Activated CD8-positive, alpha-beta memory T cell treated with anti-CD3 and anti-CD28 coated beads, Interleukin-2, amount 10 ng/mL, durations not matched to agents 7 days and 5 days (primary cell): Measurements from ENCODE around the gene NXPH3. TPM values are rescaled to one million over a fixed set of nuclear protein-coding genes. Genes with fewer than 3 reads are reported as not detected.

Experiments used
- ATAC-seq: fragments of 150-1000 bp; cut with Tn5 transposase; one replicate; pipeline ENCODE4 v1.10.0; 2021; ENCODE audit warnings: moderate library complexity
- CTCF ChIA-PET: fragments of 350-600 bp; sonication (Branson Sonifier 250); formaldehyde crosslinking; loops from one replicate; lab custom pipeline; 2021; ENCODE audit warnings: antibody characterized with exemption; lab: Charles Lee
- DNase-seq: peaks from one replicate; pipeline ENCODE4 v3.0.0-alpha.2; 2020
- H3K27ac Mint-ChIP-seq: one replicate; pipeline ENCODE4 v1.8.0; 2021; ENCODE audit warnings: mild to moderate bottlenecking, mixed read lengths
- H3K27me3 Mint-ChIP-seq: one replicate; pipeline ENCODE4 v1.8.0; 2021; ENCODE audit warnings: mixed read lengths
- H3K36me3 Mint-ChIP-seq: one replicate; pipeline ENCODE4 v1.8.0; 2021; ENCODE audit warnings: mild to moderate bottlenecking, mixed read lengths
- H3K4me1 Mint-ChIP-seq: one replicate; pipeline ENCODE4 v1.8.0; 2021; ENCODE audit warnings: mixed read lengths
- H3K4me3 Mint-ChIP-seq: one replicate; pipeline ENCODE4 v1.8.0; 2021; ENCODE audit warnings: mild to moderate bottlenecking, moderate library complexity, mixed read lengths
- H3K9me3 Mint-ChIP-seq: one replicate; pipeline ENCODE4 v1.8.0; 2022; ENCODE audit warnings: low read depth, mixed read lengths
- total RNA-seq, 2 experiments: library from RNA; stranded (reverse); gene quantifications; one replicate each; pipeline ENCODE4 v1.2.3, GENCODE V29; 2021

Gene NXPH3
- total RNA-seq, 2 experiments from 2014 or later: 0.09 TPM; not detected in 1

DNA sequence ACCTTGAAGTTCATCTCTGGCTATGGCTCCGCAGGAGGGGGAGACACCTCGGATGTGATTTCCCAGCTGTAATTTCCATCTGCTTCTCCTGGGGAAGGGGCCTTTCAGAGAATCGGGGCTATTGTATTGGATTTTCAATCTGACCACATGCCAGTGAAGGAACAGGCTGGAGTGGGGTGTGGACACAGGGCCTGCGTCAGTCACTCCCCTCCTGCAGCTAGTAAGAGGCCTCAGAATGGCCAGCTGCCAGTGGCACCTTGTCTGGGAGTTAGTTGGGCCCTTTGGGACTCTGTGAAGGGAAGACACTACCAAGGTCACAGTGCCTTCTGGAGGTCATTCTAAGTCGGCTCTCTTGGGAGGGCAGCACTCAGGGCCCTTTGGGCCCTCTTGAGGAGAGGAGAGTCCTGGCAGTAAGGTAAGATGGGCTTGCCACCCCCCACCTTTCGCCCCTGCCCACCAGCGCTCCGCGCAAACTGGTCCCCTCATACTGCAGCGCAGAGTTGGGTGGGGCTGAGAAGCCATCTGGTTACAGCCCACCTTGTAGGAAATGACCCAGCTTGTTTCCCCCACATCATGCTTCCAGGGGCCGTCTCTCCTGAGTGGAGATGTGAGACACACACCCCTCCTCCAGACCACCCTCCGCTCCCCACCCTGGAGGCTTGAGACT, 5.4 kb downstream of the NXPH3 start:
- H3K9me3 Mint-ChIP-seq: no peaks in the 10 kb centered on the region
- H3K4me3 Mint-ChIP-seq: no peak overlapping the region
- H3K27ac Mint-ChIP-seq: no peak overlapping the region
- peaks cover 19% of the 10 kb centered on the region for H3K27me3 Mint-ChIP-seq
- H3K36me3 Mint-ChIP-seq: no peaks in the 10 kb centered on the region
- no peak for DNase-seq
- CTCF ChIA-PET: interaction anchor here (1.3 to 1.8 kb wide), 2 partner anchors 10 to 25 kb away, joined by 4 to 6 read pairs; no protein-coding TSS in a partner anchor
- H3K4me1 Mint-ChIP-seq: peaks cover 6% of the 10 kb centered on the region
- ATAC-seq: no peak

DNA sequence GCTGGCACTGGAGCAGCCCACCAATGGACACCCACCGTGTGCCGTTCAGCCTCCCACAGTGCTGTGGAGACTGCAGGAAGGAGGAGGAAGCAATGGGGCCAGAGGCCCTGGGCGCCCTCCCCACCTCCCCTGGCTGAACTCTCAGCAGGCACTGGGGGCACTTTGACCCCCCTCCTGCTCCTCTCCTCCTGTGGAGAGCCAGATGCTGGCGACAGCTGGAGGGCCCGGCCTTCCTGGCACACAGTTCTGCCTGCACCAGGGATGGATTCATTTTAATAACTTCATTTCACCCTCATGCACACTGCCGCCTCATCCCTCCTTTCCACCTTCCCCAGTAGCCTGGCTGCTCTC, 6.0 kb downstream of the NXPH3 start:
- Mint-ChIP-seq H3K4me1 (peaks cover 6% of the 10 kb centered on the region), H3K4me3 (no peak overlapping the region), H3K36me3 (no peaks in the 10 kb centered on the region), H3K27ac (no peak overlapping the region), H3K9me3 (no peaks in the 10 kb centered on the region), H3K27me3 (peaks cover 16% of the 10 kb centered on the region)
- CTCF ChIA-PET: interaction anchor here (1.3 to 1.8 kb wide), 2 partner anchors 11 to 25 kb away, joined by 4 to 6 read pairs; no protein-coding TSS in a partner anchor
- no peak for ATAC-seq
- DNase-seq: no peak

- ATAC-seq (no peak), DNase-seq (no peak)
- Mint-ChIP-seq H3K4me1 (peaks cover 2% of the 10 kb centered on the region), H3K27ac (no peak overlapping the region), H3K9me3 (no peaks in the 10 kb centered on the region), H3K4me3 (no peak overlapping the region), H3K36me3 (no peaks in the 10 kb centered on the region), H3K27me3 (peaks cover 11% of the 10 kb centered on the region)
- CTCF ChIA-PET: interaction anchor here (1.8 kb wide), 1 partner anchor 11 kb away, joined by 6 read pairs; no protein-coding TSS in a partner anchor
Observed at GRCh38 chr17:49582055-49582722, 6.5 kb downstream of the NXPH3 start.

DNA sequence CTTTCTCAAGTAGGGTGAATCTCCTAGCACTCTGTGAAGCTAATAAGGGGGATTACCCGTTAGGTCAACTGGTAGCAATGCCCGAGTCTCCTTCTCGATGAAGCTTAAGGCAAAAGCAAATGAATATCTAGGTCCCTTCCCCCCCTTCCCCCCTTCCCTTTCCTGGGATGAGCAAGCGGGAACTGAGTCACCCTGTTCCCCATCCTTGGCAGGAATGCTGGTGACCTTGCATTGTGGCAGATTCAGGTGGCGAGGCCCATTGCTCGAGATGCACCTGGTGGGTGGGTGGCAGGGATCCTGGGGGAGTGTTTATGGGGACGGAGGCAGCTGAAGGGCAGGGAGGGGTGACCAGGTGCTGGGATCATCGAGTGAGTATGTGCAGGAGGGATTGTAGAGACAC, 7.1 kb downstream of the NXPH3 start:
- no peak overlapping the region for H3K27ac Mint-ChIP-seq
- DNase-seq: no peak
- peaks cover 5% of the 10 kb centered on the region for H3K27me3 Mint-ChIP-seq
- CTCF ChIA-PET: interaction anchor here (1.8 kb wide), 1 partner anchor 12 kb away, joined by 6 read pairs; no protein-coding TSS in a partner anchor
- no peak overlapping the region for H3K4me3 Mint-ChIP-seq
- H3K9me3 Mint-ChIP-seq: no peaks in the 10 kb centered on the region
- peaks cover 3% of the 10 kb centered on the region for H3K4me1 Mint-ChIP-seq
- no peaks in the 10 kb centered on the region for H3K36me3 Mint-ChIP-seq
- no peak for ATAC-seq

DNA sequence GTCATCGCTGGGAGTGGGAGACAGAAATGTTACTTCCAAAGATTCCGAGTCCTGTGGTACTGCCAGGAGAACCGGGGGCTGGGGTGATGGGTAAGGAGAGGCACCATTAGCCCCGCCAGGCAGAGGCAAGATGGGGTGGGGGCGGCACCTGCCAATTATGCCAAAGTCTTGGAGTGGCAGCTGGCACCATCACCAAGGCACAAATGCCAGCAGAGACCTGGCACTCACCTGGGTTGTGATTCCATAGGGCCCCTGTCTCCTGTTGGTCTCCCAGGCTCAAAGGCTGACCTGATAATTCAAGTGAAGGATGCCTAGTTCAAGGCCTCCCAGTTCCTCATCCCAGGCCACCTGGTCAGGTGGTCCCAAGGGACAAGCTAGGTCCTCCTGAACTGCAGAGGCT, 7.6 kb downstream of the NXPH3 start:
- Mint-ChIP-seq H3K27me3 (peaks cover under 1% of the 10 kb centered on the region), H3K27ac (no peak overlapping the region), H3K36me3 (no peaks in the 10 kb centered on the region), H3K9me3 (no peaks in the 10 kb centered on the region), H3K4me1 (peaks cover 3% of the 10 kb centered on the region), H3K4me3 (no peak overlapping the region)
- CTCF ChIA-PET: interaction anchor here (0.9 kb wide), 1 partner anchor 13 kb away, joined by 3 read pairs; no protein-coding TSS in a partner anchor
- DNase-seq (no peak), ATAC-seq (no peak)

GRCh38 chr17:49583889-49584288, 8.2 kb downstream of the NXPH3 start:
- no peak for ATAC-seq
- no peak for DNase-seq
- no peaks in the 10 kb centered on the region for H3K36me3 Mint-ChIP-seq
- H3K9me3 Mint-ChIP-seq: no peaks in the 10 kb centered on the region
- H3K27ac Mint-ChIP-seq: no peak overlapping the region
- no peaks in the 10 kb centered on the region for H3K27me3 Mint-ChIP-seq
- H3K4me3 Mint-ChIP-seq: no peak overlapping the region
- peaks cover 3% of the 10 kb centered on the region for H3K4me1 Mint-ChIP-seq
- CTCF ChIA-PET: interaction anchor here (0.9 kb wide), 1 partner anchor 13 kb away, joined by 3 read pairs; no protein-coding TSS in a partner anchor

DNA sequence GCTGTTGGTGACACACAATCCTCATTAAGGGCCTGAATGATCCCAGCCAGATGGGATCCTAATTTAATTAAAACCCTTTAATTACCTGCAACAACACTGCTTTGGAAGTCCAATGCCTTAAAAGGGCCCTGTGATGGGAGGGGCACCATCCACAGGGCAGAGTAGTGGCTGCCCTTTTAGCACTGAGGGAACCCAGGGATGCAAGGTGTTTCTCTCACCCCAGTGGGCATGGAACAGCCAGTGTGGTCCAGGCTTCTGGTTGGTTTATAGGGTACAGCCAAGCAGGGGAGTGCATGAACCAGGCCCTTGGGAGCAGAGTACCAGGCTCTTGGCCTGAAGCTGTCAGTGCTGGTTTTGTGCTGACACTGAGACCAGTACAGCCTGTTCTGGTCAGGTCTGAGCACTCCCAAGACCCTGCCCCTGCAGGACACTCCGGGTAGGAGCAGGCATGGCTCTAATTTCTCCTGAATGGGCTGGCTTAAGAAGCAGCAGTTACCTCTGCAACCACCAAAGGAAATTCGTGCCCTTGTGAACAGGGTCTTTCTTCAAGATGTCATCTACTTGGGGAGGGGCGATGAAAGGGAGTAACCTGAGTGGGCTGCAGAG, 9.9 kb downstream of the NXPH3 start:
- Mint-ChIP-seq H3K27ac (no peak overlapping the region), H3K4me1 (peaks cover 3% of the 10 kb centered on the region), H3K9me3 (no peaks in the 10 kb centered on the region), H3K4me3 (no peak overlapping the region), H3K36me3 (no peaks in the 10 kb centered on the region), H3K27me3 (no peaks in the 10 kb centered on the region)
- no peak for DNase-seq
- CTCF ChIA-PET: interaction anchor here (1.1 to 1.5 kb wide), 2 partner anchors 10 to 15 kb away, joined by 3 to 4 read pairs; partner anchors contain the start of gene NXPH3
- ATAC-seq: no peak

DNA sequence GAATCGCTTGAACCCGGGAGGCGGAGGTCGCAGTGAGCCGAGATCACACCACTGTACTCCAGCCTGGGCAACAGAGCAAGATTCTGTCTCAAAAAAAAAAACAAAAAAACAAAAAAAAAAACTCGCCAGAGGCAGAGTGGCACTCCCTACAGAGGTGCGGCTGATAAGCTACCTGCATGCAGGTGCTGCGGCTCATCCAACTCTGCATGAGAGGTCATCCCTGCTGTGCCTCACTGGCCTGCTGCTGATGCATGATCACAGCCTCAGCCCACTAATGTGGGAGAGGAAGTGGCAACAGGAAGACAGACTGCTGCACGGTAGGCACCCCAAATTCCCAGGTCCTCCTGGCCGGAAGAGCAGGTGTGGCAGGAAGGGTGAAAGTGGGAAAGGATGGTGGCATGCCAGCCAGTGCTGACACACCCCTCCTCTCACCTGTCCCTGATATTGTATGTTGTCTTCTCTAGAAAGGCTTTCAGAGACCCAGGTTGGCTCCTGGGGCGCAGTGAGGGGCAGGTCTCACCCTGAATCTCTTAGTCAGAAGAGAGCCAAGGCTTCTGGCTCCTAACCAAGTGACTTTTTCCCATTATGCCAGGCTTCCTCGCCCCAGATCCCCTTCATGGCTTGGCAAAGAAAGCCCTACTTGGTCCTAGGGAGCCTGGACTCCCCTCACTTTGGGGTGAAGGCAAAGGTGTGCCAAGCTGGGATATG, 11.8 kb downstream of the NXPH3 start:
- Mint-ChIP-seq H3K4me1 (peaks cover 3% of the 10 kb centered on the region), H3K4me3 (no peak overlapping the region), H3K27me3 (no peaks in the 10 kb centered on the region), H3K27ac (no peak overlapping the region), H3K9me3 (no peaks in the 10 kb centered on the region), H3K36me3 (no peaks in the 10 kb centered on the region)
- ATAC-seq: no peak
- DNase-seq: no peak
- CTCF ChIA-PET: no interaction called here

DNA sequence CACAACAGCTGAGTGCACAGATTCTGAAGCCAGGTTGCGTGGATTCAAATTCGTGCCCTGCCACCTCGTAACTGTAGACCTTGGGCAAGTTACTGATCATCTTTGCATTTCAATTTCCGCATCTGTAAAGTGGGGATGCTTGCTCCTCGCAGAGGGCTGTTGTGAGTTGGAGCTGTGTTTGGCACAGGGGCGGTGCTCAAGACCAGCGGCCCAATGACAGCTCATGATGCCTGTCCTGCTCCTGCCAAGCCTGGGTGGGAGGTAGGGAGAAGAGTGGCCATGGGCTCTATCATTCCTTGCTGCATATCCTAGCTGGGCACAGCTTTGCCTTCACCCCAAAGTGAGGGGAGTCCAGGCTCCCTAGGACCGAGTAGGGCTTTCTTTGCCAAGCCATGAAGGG, 12.6 kb downstream of the NXPH3 start:
- ATAC-seq (no peak), DNase-seq (no peak)
- H3K27me3 Mint-ChIP-seq: no peaks in the 10 kb centered on the region
- no peak overlapping the region for H3K4me3 Mint-ChIP-seq
- H3K4me1 Mint-ChIP-seq: peaks cover 3% of the 10 kb centered on the region
- no peaks in the 10 kb centered on the region for H3K9me3 Mint-ChIP-seq
- H3K36me3 Mint-ChIP-seq: no peaks in the 10 kb centered on the region
- H3K27ac Mint-ChIP-seq: no peak overlapping the region
- CTCF ChIA-PET: no interaction called here

GRCh38 chr17:49588726-49589576, 13.3 kb downstream of the NXPH3 start:
- H3K27me3 Mint-ChIP-seq: no peaks in the 10 kb centered on the region
- no peak for DNase-seq
- no peaks in the 10 kb centered on the region for H3K9me3 Mint-ChIP-seq
- no peak for ATAC-seq
- CTCF ChIA-PET: interaction anchor here (0.9 to 1.2 kb wide), 2 partner anchors 19 to 33 kb away, joined by 3 read pairs; no protein-coding TSS in a partner anchor
- no peak overlapping the region for H3K27ac Mint-ChIP-seq
- H3K4me1 Mint-ChIP-seq: peaks cover 3% of the 10 kb centered on the region
- no peaks in the 10 kb centered on the region for H3K36me3 Mint-ChIP-seq
- no peak overlapping the region for H3K4me3 Mint-ChIP-seq

DNA sequence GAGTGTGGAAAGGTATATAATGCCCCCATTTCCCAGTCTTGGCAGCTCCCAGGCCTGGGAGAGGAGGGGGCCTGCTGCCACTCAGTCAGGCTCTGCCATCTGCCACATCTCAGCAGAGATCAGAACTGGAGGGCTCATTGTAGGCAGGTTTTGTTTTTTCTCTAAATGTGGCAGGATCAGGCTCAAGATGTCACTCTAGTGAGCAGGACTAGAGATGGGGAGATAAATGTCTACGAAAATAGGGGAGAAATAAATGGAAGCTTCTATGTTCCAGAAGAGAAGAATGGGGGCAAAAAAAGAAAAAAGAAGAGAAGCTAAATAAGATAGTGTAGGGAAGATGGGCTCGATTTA, 13.9 kb downstream of the NXPH3 start:
- no peak overlapping the region for H3K4me3 Mint-ChIP-seq
- ATAC-seq: no peak
- H3K9me3 Mint-ChIP-seq: no peaks in the 10 kb centered on the region
- no peak for DNase-seq
- no peaks in the 10 kb centered on the region for H3K27me3 Mint-ChIP-seq
- peaks cover 3% of the 10 kb centered on the region for H3K4me1 Mint-ChIP-seq
- CTCF ChIA-PET: interaction anchor here (0.9 to 1.2 kb wide), 2 partner anchors 20 to 34 kb away, joined by 3 read pairs; no protein-coding TSS in a partner anchor
- peaks cover 2% of the 10 kb centered on the region for H3K36me3 Mint-ChIP-seq
- H3K27ac Mint-ChIP-seq: no peak overlapping the region

DNA sequence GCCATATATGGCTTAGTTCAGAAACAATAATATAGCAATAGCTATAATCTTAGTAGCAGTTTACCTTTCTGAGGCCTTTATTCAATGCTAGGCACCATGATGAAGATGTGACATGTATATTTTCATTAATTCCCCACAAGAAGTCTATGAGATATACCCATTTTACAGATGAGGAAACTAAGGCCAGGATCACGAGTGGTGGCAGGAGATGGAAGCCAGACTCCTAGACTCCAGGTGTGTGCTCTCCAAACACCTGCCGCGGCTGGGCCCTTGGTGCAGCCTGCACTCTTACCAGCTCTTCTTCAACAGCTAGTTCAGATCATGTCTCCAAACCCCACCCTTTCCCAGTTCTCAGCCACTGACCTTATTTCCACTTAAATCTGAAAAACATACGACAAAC, 15.2 kb downstream of the NXPH3 start:
- Mint-ChIP-seq H3K9me3 (no peaks in the 10 kb centered on the region), H3K4me3 (no peak overlapping the region), H3K4me1 (peaks cover 3% of the 10 kb centered on the region), H3K27ac (no peak overlapping the region), H3K27me3 (no peaks in the 10 kb centered on the region), H3K36me3 (peaks cover 2% of the 10 kb centered on the region)
- ATAC-seq: no peak
- DNase-seq: no peak
- CTCF ChIA-PET: no interaction called here
